Transverse colon (tissue), 4 donors: ENCODE data around the gene GBP1. TPM values are rescaled to one million over a fixed set of nuclear protein-coding genes. Genes with fewer than 3 reads are reported as not detected.
A peak's percentile ranks its signal among the peaks of the same experiment; 100 is the strongest.
"Not testable (repeated sequence)": the region's sequence is repeated elsewhere in the genome, so short reads cannot be mapped to it uniquely, and the experiment has no call there.

Experiments used
- DNase-seq: peaks from one replicate; pipeline ENCODE4 v3.0.0-alpha.2; 2019
- H3K27ac ChIP-seq, 4 donors: fragments of 200-600 bp; sonication (generic); 2 replicates each; pipeline ENCODE4 v1.5.1; 2016 to 2018; ENCODE audit warnings: inconsistent platforms in 4 of 4
- H3K27me3 ChIP-seq: fragments of 200-600 bp; sonication (generic); 2 replicates; pipeline ENCODE4 v1.5.1; 2017; ENCODE audit warnings: inconsistent platforms
- H3K36me3 ChIP-seq, 4 donors: fragments of 200-600 bp; sonication (generic); 2 replicates each; pipeline ENCODE4 v1.5.1; 2017 to 2019; ENCODE audit warnings: inconsistent platforms in 4 of 4
- H3K4me1 ChIP-seq, 4 donors: fragments of 200-600 bp; sonication (generic); 2 replicates each; pipeline ENCODE4 v1.5.1; 2017 to 2020; ENCODE audit warnings: inconsistent platforms in 4 of 4
- H3K4me3 ChIP-seq, 4 donors: fragments of 200-600 bp; sonication (generic); 1 replicate in 1 of 4; 2 replicates in 3 of 4; pipeline versions ENCODE4 v1.5.1 to v1.6.1; 2017 to 2019; ENCODE audit warnings: inconsistent platforms in 4 of 4
- H3K9me3 ChIP-seq, 2 donors: fragments of 200-600 bp; sonication (generic); 2 replicates each; pipeline ENCODE4 v1.5.1; 2017 to 2019; ENCODE audit warnings: inconsistent platforms in 2 of 2
- EP300 ChIP-seq: sonication (generic); formaldehyde crosslinking; IDR thresholded peaks from one replicate; pipeline ENCODE4 v1.6.1; 2017; ENCODE audit warnings: antibody characterized with exemption, low read depth
- POLR2A ChIP-seq: fragments of 450-650 bp; IDR thresholded peaks from one replicate; pipeline ENCODE4 v1.6.1; 2016; ENCODE audit warnings: antibody characterized with exemption, mild to moderate bottlenecking, moderate library complexity
- POLR2AphosphoS5 ChIP-seq, 3 donors: sonication (generic); formaldehyde crosslinking; IDR thresholded peaks; one replicate each; pipeline ENCODE4 v1.6.1; 2016; ENCODE audit warnings: antibody characterized with exemption in 3 of 3
- WGBS, 2 donors: methylation state at CpG; one replicate each; pipeline ENCODE4 v1.1.5; 2018; ENCODE audit warnings: low coverage in 1 of 2; 5-methylcytosine and 5-hydroxymethylcytosine counted together
- in situ Hi-C, 4 donors: fragments of 200-750 bp; cut with MboI; loops; one replicate each; pipeline versions ENCODE4 v1.15.0 to v1.15.1; 2017; ENCODE audit warnings: low sequenced_read_pairs in 3 of 4, low pct_ligation_motif_present in 1 of 4, low pct_unique_long_range_greater_than_20kb in 1 of 4
- intact Hi-C: fragments of 100-400 bp; cut with DNase I; formaldehyde crosslinking; loops from one replicate; pipeline ENCODE4 v1.15.1; 2023; ENCODE audit warnings: low total_unique reads
- total RNA-seq, 4 donors: library from RNA; depleted of rRNA; stranded (reverse); fragments of >200 nt; gene quantifications; one replicate each; pipeline ENCODE4 v1.1.0, GENCODE V29; 2016
- TF ChIP-seq, protein P1 (sequence below), 5 experiments: fragments of 200-600 bp in 3 of 5; fragments of 450-650 bp in 2 of 5; sonication (generic) in 3 of 5; IDR thresholded peaks; 1 replicate in 2 of 5; 2 replicates in 3 of 5; pipeline ENCODE4 v1.5.1; 2016 to 2017; ENCODE audit warnings: antibody characterized with exemption in 5 of 5, inconsistent platforms in 3 of 5, mild to moderate bottlenecking in 2 of 5, moderate library complexity in 1 of 5

GBP1 gene
- total RNA-seq, 4 donors from 2014 or later = 3.0 to 50.2 (median 23.2) TPM

GRCh38 chr1:89025928-89026327, 39.1 kb downstream of the GBP1 start:
- 67 to 92% methylated on average over 3 of the region's 3 CpGs for WGBS, 2 donors
- Histone ChIP-seq H3K27me3 (no peaks in the 10 kb centered on the region), H3K4me1 (peaks cover 3 to 15% (median 6%) of the 10 kb centered on the region in 4 donors), H3K36me3 (no peaks in the 10 kb centered on the region), H3K4me3 (no peak overlapping the region), H3K9me3 (no peaks in the 10 kb centered on the region), H3K27ac (no peak overlapping the region)
- no peak for DNase-seq
- intact Hi-C loops = no loop called here
- in situ Hi-C loops = no loop called here
- TF ChIP-seq, protein P1, sequence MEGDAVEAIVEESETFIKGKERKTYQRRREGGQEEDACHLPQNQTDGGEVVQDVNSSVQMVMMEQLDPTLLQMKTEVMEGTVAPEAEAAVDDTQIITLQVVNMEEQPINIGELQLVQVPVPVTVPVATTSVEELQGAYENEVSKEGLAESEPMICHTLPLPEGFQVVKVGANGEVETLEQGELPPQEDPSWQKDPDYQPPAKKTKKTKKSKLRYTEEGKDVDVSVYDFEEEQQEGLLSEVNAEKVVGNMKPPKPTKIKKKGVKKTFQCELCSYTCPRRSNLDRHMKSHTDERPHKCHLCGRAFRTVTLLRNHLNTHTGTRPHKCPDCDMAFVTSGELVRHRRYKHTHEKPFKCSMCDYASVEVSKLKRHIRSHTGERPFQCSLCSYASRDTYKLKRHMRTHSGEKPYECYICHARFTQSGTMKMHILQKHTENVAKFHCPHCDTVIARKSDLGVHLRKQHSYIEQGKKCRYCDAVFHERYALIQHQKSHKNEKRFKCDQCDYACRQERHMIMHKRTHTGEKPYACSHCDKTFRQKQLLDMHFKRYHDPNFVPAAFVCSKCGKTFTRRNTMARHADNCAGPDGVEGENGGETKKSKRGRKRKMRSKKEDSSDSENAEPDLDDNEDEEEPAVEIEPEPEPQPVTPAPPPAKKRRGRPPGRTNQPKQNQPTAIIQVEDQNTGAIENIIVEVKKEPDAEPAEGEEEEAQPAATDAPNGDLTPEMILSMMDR (IDR thresholded peaks at IDR 0.05) = no peak
- TF ChIP-seq EP300 (no peak), POLR2AphosphoS5 (IDR thresholded peaks at IDR 0.05) (no peak), POLR2A (no peak)

DNA sequence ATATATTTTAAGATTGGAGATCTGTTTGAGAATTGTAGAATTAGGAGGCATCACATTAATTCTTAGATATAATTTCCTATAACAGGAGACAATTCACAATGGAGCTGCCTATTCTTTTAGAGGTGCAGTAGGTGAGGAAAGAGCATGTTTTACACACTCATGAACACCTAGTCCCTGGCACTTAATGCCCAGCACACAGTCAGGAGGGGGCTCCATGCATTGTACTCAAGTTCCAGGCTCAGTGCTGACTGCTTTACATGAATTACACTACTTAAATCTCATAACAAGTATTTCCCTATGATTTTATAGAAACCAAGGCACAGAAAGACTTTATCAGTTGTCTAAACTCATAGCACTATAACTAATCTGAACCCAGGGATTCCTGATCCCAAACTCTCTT, 42.0 kb downstream of the GBP1 start:
- in situ Hi-C loops (loop anchor here in 1 of 4 donors (25.0 kb wide), 1 partner anchor 339 kb away; the partner anchor contains the start of gene GBP6), intact Hi-C loops (no loop called here)
- no peaks in the 10 kb centered on the region for H3K27me3 ChIP-seq
- no peak for DNase-seq
- H3K4me3 ChIP-seq = peak overlapping the region in 2 of 4 donors; percentile 44 to 55
- no peaks in the 10 kb centered on the region for H3K9me3 ChIP-seq
- peaks cover 0 to 10% (median 0%) of the 10 kb centered on the region in 4 donors for H3K36me3 ChIP-seq
- H3K4me1 ChIP-seq = peaks cover 3 to 35% (median 6%) of the 10 kb centered on the region in 4 donors
- H3K27ac ChIP-seq = peak overlapping the region; percentile 84 to 91 (median 88)
- TF ChIP-seq POLR2A (no peak), POLR2AphosphoS5 (IDR thresholded peaks at IDR 0.05) (no peak), EP300 (no peak)
- TF ChIP-seq, protein P1 (IDR thresholded peaks at IDR 0.05) = no peak

DNA sequence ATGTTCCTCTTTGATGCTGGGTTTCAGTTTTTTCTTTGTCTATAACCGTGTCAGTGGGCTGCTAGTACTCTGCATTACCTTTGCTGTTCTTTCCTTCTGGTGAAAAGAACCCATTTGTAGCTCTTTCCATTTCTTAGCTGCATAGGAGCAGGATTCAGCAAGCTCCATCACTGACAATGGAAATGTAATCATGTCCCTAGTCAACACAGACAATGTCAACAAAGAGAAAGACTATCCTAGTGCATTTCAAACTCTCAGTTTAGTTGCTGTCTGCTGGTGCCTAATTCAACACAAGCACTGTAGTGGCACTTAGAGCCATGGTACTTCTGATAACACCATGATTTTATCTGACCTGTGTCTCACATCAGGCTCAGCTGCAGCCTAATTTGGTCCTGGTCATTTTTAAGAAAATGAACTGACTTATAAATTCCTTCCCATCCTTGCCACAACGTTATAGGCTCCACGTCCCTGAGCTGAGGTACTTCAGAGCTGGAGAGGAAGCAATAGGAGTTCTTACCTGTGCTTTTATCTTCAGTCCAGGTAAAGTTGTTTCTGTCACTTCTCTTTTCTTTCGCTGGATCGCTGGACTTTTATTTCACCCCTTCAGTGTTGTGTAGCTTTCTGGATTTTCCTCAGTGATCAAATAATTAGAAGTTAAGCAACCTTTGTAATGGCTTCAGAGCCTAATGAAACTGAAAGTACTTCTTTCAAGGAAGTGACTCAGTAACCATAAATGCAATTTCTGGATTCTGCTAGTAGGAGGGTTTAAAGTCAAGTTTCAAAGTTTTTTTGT, 42.6 kb downstream of the GBP1 start, which contains the start of gene GBP3:
Gene GBP3, minus strand, starts transcription at position 700 of the 793 bp plus-strand sequence. CDS start 2,145 bp downstream, outside the sequence.
- DNase-seq = no peak
- peak within 1 kb of the TSS; percentile 33 to 55 (median 44) for H3K4me3 ChIP-seq
- no peaks in the 10 kb centered on the region for H3K27me3 ChIP-seq
- peaks cover 5 to 35% (median 6%) of the 10 kb centered on the region in 4 donors for H3K4me1 ChIP-seq
- in situ Hi-C loops = loop anchor here in 1 of 4 donors (25.0 kb wide), 1 partner anchor 340 kb away; the partner anchor contains the start of gene GBP6
- H3K36me3 ChIP-seq = peaks cover 0 to 10% (median 0%) of the 10 kb centered on the region in 4 donors
- TF ChIP-seq EP300 = no peak
- TF ChIP-seq POLR2AphosphoS5 (IDR thresholded peaks at IDR 0.05) = peak in 2 of 3 donors; percentile 55 to 59
- peak; percentile 7 for TF ChIP-seq POLR2A
- 4 to 9% methylated on average over 4 to 5 of the region's 5 CpGs for WGBS, 2 donors
- peak within 1 kb of the TSS; percentile 84 to 91 (median 88) for H3K27ac ChIP-seq
- no peaks in the 10 kb centered on the region for H3K9me3 ChIP-seq
- intact Hi-C loops = no loop called here

DNA sequence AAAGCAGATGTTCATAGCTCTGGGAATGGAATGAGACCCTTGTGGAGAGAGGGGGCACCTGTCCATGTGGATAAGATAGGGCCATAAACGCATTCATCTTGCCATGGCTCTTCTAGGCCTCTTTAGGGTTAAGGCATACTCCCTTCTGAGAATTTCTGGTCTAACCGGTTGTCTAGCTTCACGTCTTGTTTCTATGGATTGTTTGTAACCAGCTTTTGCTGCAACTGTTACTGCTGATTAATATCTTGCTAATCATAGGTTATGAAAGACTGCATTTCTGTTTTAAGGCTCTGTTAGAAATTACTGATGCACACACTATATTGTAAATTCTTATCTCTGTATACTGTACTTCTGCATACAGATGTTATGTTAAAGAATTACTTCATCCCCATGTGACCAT, 46.7 kb downstream of the GBP1 start:
- Histone ChIP-seq H3K4me1 (peaks cover 5 to 33% (median 6%) of the 10 kb centered on the region in 4 donors), H3K36me3 (peaks cover 0 to 32% (median 9%) of the 10 kb centered on the region in 4 donors)
- H3K9me3 ChIP-seq, H3K27me3 ChIP-seq, H3K4me3 ChIP-seq, H3K27ac ChIP-seq, intact Hi-C loops, DNase-seq: not testable (repeated sequence)
- 19 to 43% methylated on average over 2 to 3 of the region's 3 CpGs for WGBS, 2 donors
- in situ Hi-C loops = loop anchor here in 1 of 4 donors (25.0 kb wide), 1 partner anchor 344 kb away; the partner anchor contains the start of gene GBP6

DNA sequence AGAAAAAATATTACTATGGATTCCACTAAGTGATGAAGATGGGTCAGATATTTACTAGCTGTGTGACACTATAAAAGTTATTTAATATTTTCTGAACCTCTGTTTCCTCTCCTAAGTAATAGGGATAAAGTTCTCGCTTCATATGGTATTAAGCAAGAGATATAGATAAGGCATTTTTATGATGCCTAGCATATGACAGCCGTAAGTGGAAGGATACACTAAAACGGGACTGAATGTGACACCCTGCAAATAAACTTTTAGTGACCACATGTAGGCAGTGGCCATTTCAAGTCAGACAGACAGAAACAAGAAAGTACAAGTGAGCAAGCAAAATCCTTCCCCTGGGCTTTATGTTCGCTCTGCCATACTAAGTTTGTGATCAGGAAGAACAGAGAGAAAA, 56.5 kb downstream of the GBP1 start:
- peaks cover 0 to 81% (median 20%) of the 10 kb centered on the region in 4 donors for H3K36me3 ChIP-seq
- no peaks in the 10 kb centered on the region for H3K27me3 ChIP-seq
- no peak overlapping the region for H3K27ac ChIP-seq
- H3K4me3 ChIP-seq = no peak overlapping the region
- no peaks in the 10 kb centered on the region for H3K9me3 ChIP-seq
- in situ Hi-C loops = loop anchor here in 1 of 4 donors (25.0 kb wide), 1 partner anchor 354 kb away; the partner anchor contains the start of gene GBP6
- intact Hi-C loops = no loop called here
- TF ChIP-seq EP300 (no peak), POLR2AphosphoS5 (IDR thresholded peaks at IDR 0.05) (no peak), POLR2A (no peak)
- TF ChIP-seq, protein P1 (IDR thresholded peaks at IDR 0.05) = no peak
- no peaks in the 10 kb centered on the region for H3K4me1 ChIP-seq
- no peak for DNase-seq
- 63 to 72% methylated on average over 4 of the region's 4 CpGs for whole genome bisulfite sequencing, 2 donors
